Loucy (cell line): ENCODE data around the gene PROKR2.

Experiments used
- H2AFZ ChIP-seq: fragments of 200-600 bp; sonication (generic); 2 replicates; pipeline ENCODE4 v1.6.0; 2016; ENCODE audit warnings: antibody characterized with exemption, mild to moderate bottlenecking, low read length, moderate library complexity
- H3F3A ChIP-seq: fragments of 200-600 bp; 2 replicates; pipeline ENCODE4 v1.6.0; 2016; ENCODE audit warnings: antibody characterized with exemption, low read depth, mild to moderate bottlenecking
- H3K27me3 ChIP-seq: fragments of 200-600 bp; sonication (generic); 2 replicates; pipeline ENCODE4 v1.6.1; 2014; ENCODE audit warnings: low read length, mild to moderate bottlenecking; ENCODE audit not compliant: insufficient read depth, poor library complexity, severe bottlenecking
- H3K36me3 ChIP-seq: fragments of 200-600 bp; sonication (generic); 2 replicates; pipeline ENCODE4 v1.6.1; 2016; ENCODE audit warnings: low read length; ENCODE audit not compliant: insufficient read depth
- H3K4me1 ChIP-seq: fragments of 200-600 bp; sonication (generic); 2 replicates; pipeline ENCODE4 v1.5.1; 2014; ENCODE audit warnings: low read length, mild to moderate bottlenecking; ENCODE audit not compliant: insufficient read depth, poor library complexity, severe bottlenecking
- H3K4me2 ChIP-seq: fragments of 200-600 bp; sonication (generic); 2 replicates; pipeline ENCODE4 v1.6.0; 2014; ENCODE audit warnings: antibody characterized with exemption, low read length, low read depth, mild to moderate bottlenecking; ENCODE audit not compliant: poor library complexity, severe bottlenecking
- H3K4me3 ChIP-seq: fragments of 200-600 bp; sonication (generic); 2 replicates; pipeline ENCODE4 v1.5.1; 2014; ENCODE audit warnings: low read length, mild to moderate bottlenecking, mixed read lengths; ENCODE audit not compliant: poor library complexity, severe bottlenecking
- H3K79me2 ChIP-seq: fragments of 200-600 bp; sonication (generic); 2 replicates; pipeline ENCODE4 v1.6.1; 2014; ENCODE audit warnings: low read length; ENCODE audit not compliant: insufficient read depth
- H3K9ac ChIP-seq: fragments of 200-600 bp; sonication (generic); 2 replicates; pipeline ENCODE4 v1.6.0; 2014; ENCODE audit warnings: mild to moderate bottlenecking, low read depth, low read length, moderate library complexity; ENCODE audit not compliant: poor library complexity, severe bottlenecking
- H3K9me2 ChIP-seq: fragments of 200-600 bp; sonication (generic); replicated peaks from 2 replicates; pipeline ENCODE4 v1.6.1; 2016; ENCODE audit warnings: low read depth, low read length, mixed read lengths
- H3K9me3 ChIP-seq: fragments of 200-600 bp; sonication (generic); 2 replicates; pipeline ENCODE4 v1.6.1; 2014; ENCODE audit warnings: mild to moderate bottlenecking, antibody characterized with exemption, low read length, low read depth; ENCODE audit not compliant: insufficient read depth
- H4K20me1 ChIP-seq: fragments of 200-600 bp; sonication (generic); 2 replicates; pipeline ENCODE4 v1.6.0; 2014; ENCODE audit warnings: antibody characterized with exemption, low read length, mild to moderate bottlenecking; ENCODE audit not compliant: insufficient read depth, poor library complexity, severe bottlenecking
- EZH2phosphoT487 ChIP-seq: fragments of 200-600 bp; IDR thresholded peaks from 2 replicates; pipeline ENCODE4 v1.6.1; 2018; ENCODE audit warnings: antibody characterized with exemption, mild to moderate bottlenecking, moderate library complexity, borderline replicate concordance
- TF ChIP-seq, protein P1 (sequence below): fragments of 200-600 bp; sonication (generic); conservative IDR thresholded peaks from 2 replicates; pipeline ENCODE4 v1.5.1; 2014; ENCODE audit warnings: mild to moderate bottlenecking, antibody characterized with exemption, low read length

PROKR2 gene

DNA sequence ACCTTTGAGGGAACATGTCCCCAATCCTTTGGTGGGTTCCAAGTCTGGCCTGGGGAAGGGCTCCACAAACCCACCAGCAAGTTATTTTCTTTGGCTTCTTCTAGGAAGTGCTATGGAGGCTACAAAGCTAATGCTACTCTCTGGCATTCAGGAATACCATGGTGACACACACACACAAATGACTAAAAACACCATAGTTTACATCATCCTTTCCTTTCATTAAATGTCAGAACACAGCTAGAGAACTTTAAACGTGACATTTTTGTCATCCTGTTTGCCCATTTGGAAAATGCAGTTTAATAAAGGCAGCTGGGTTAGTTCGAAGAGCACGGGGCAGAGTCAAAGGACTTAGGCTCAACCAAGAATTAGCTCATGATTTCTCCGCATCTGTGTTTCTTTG, 40.2 kb upstream of the PROKR2 start:
- Histone ChIP-seq H3K79me2 (no peaks in the 10 kb centered on the region), H3K27me3 (no peaks in the 10 kb centered on the region), H3F3A (no peaks in the 10 kb centered on the region), H3K9me3 (no peaks in the 10 kb centered on the region), H3K36me3 (no peaks in the 10 kb centered on the region), H3K9me2 (no peaks in the 10 kb centered on the region), H3K4me2 (no peak overlapping the region), H3K4me3 (no peak overlapping the region), H4K20me1 (no peaks in the 10 kb centered on the region), H3K9ac (no peak overlapping the region), H2AFZ (no peak overlapping the region), H3K4me1 (no peaks in the 10 kb centered on the region)
- no peak for TF ChIP-seq EZH2phosphoT487
- TF ChIP-seq, protein P1, sequence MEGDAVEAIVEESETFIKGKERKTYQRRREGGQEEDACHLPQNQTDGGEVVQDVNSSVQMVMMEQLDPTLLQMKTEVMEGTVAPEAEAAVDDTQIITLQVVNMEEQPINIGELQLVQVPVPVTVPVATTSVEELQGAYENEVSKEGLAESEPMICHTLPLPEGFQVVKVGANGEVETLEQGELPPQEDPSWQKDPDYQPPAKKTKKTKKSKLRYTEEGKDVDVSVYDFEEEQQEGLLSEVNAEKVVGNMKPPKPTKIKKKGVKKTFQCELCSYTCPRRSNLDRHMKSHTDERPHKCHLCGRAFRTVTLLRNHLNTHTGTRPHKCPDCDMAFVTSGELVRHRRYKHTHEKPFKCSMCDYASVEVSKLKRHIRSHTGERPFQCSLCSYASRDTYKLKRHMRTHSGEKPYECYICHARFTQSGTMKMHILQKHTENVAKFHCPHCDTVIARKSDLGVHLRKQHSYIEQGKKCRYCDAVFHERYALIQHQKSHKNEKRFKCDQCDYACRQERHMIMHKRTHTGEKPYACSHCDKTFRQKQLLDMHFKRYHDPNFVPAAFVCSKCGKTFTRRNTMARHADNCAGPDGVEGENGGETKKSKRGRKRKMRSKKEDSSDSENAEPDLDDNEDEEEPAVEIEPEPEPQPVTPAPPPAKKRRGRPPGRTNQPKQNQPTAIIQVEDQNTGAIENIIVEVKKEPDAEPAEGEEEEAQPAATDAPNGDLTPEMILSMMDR = no peak

DNA sequence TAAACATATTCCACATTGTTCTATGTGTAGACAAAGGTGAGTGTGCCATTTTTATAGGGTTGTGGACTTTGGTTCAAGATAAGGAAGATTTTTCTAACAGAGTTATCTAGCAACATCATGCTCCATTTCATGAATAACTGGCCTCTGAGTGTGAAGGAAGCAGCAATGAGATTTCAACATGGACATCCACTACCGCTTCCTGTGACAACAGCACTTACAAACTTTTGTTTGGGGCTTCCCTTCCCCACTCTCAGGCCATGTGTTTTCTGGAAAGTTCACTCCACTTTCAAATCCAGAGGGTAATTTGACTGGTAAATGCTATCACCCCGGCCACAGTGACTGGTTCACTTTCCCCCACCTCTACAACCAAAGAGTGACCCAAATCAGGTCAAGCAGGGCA, 38.1 kb upstream of the PROKR2 start:
- Histone ChIP-seq H3K9ac (no peak overlapping the region), H2AFZ (no peak overlapping the region), H3K4me2 (no peak overlapping the region), H3K9me2 (no peaks in the 10 kb centered on the region), H3K9me3 (no peaks in the 10 kb centered on the region), H3K36me3 (no peaks in the 10 kb centered on the region), H3K4me1 (no peaks in the 10 kb centered on the region), H4K20me1 (no peaks in the 10 kb centered on the region), H3K4me3 (no peak overlapping the region), H3F3A (no peaks in the 10 kb centered on the region), H3K79me2 (no peaks in the 10 kb centered on the region), H3K27me3 (no peaks in the 10 kb centered on the region)
- TF ChIP-seq, protein P1 = no peak
- no peak for TF ChIP-seq EZH2phosphoT487

DNA sequence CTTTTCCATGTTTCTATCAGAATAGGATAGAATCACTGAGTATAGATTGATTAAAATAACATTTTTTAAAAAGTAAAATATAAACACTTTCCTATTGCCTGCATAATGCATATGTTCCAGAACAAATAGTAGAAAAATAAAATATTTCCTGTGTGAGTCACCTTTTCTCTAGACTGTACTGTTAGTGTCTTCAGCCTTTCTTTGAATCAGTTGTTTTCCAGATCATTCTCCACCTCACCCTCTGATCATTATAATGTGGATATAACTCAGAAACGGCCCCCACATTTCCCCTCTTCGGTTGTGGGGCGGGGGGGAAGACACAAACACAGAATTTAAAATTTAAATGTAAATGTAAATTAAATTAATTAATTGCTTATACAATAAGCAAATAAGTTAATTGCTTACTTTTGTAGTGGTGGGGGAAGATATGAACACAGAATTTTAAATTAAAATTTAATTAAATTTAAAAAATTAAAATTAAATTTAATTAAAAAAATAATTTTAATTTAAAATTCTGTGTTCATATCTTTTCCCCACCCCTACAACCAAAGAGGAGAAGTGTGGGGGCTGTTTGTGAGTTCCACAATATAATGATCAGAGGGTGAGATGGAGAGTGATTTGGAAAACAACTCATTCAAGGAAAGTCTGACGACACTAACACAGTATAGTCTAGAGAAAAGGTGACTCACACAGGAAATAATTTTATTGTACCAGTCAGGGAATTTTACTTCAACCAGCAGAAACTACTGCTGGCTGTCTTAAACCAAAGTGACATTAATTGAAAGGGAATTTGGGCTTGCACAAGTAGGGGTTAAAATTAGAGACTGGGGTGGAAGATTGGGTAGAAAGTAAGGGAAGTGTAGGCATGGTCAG, 37.1 kb upstream of the PROKR2 start:
- Histone ChIP-seq H4K20me1 (no peaks in the 10 kb centered on the region), H3K9me2 (no peaks in the 10 kb centered on the region), H3K4me3 (no peak overlapping the region), H3K9ac (no peak overlapping the region), H2AFZ (no peak overlapping the region), H3K79me2 (no peaks in the 10 kb centered on the region), H3K27me3 (no peaks in the 10 kb centered on the region), H3K4me1 (no peaks in the 10 kb centered on the region), H3K9me3 (no peaks in the 10 kb centered on the region), H3F3A (no peaks in the 10 kb centered on the region), H3K4me2 (no peak overlapping the region), H3K36me3 (no peaks in the 10 kb centered on the region)
- TF ChIP-seq, protein P1 = no peak
- TF ChIP-seq EZH2phosphoT487 = no peak
